ENCODE results near the gene NALCN.
"Not testable (repeated sequence)": the region's sequence is repeated elsewhere in the genome, so short reads cannot be mapped to it uniquely, and the experiment has no call there.

The NALCN gene

DNA sequence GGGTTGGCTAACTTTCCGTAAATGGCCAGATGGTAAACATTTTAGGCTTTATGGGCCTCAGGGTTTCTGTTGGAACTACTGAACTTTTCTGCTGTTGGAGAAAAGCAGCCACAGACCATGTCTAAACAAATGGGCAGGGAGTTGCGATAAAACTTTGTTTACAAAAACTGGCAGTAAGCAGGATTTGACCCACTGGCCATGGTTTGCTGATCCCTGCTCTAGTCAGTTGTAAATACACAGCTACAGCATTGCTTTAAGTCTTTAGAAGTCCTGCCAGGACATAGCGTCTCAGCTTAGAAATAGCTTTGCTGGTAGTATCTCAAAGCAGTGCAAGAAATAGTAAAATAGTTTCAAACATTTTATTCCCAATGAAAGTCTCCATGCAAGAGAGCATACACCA lies 88.4 kb downstream of the NALCN start:
- no peak for FAIRE-seq

- FAIRE-seq, result no peak
Observed at GRCh38 chr13:101326710-101327109, 89.6 kb downstream of the NALCN start.

- FAIRE-seq, result no peak
Observed at GRCh38 chr13:101325423-101325822, 90.9 kb downstream of the NALCN start.

DNA sequence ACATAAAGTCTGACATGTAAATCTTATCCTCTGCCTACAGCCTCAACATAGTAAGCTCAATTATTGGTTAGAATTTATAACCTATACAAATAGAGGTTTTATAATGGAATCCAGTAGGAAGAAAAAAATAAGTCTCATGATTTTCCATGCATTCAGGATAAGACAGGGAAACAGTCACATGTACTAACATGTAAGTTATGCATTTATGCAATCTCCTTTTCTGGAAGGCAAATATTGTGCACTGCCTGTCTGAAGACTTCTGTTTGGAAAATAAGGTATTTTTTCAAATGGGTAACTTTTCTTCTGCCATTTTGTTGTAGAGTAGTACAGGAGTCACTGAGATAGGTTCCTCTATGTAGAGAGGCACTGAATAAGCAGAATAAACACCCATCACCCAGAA lies 92.7 kb downstream of the NALCN start:
- no peak for FAIRE-seq

DNA sequence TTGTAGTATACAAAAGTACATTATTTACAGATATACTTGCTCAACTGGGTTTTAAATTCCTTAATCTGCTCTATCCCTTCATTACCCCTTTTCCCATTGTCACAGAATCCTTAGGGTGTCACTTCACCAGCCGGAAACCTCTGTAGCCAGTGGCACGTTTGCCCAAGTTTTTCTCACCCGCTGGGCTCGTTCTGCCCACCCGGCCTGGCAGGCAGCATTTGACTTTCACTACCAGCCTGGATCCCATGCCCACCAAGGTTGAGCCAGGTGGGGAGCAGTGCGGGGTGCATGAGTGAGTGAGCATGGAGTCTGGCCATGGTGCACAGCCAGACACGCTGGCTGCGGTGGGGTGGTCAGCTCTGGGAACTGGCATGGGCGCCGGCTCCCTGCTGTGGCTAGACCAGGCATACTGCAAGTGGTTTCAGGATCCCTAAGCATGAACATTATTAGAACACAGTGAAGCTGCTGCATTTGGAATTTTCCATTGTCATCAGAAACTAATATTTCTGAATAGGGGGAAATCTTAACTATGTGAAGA lies 98.3 kb downstream of the NALCN start:
- no peak for FAIRE-seq

DNA sequence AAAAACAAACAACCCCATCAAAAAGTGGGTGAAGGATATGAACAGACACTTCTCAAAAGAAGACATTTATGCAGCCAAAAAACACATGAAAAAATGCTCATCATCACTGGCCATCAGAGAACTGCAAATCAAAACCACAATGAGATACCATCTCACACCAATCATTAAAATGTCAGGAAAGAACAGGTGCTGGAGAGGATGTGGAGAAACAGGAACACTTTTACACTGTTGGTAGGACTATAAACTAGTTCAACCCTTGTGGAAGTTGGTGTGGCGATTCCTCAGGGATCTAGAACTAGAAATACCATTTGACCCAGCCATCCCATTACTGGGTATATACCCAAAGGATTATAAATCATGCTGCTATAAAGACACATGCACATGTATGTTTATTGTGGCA lies 102.8 kb downstream of the NALCN start:
- FAIRE-seq, result not testable (repeated sequence)

GRCh38 chr13:101309014-101309619 lies 107.2 kb downstream of the NALCN start:
- no peak for FAIRE-seq

DNA sequence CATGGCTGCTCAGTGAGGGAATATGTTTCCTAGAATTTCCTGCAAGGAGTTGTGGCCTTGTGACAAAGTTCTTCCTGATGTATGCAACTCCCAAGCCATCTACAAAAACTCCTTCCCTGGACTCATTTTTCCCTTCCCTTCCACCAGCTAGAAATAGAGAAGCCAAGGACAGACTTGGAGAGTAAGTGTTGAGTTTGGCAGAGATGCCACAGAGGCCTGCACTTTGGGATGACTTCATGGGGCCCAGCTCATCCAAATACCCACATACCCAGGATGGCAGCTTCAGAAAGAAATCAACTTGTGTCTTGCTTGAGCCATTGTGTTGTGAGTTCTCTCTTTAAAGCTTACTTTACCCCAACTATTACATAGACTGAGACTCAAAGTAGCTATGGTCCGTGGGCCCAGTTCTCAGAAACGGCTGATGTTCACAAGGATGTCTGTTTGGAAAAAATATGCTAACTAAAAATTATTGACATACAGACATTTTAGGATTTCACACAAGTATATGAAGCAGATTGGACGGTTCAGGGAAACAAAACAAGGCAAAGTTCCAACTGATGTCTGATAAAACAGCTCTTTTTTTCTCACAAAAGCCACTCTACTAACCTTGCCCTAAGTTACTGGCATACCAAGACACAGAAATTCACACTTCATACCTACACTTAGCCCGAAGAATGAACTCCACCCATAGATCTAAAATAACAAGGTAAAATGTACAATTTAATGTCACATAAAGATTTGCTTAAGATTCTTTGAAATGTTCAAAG lies 107.9 kb downstream of the NALCN start:
- FAIRE-seq, result no peak

DNA sequence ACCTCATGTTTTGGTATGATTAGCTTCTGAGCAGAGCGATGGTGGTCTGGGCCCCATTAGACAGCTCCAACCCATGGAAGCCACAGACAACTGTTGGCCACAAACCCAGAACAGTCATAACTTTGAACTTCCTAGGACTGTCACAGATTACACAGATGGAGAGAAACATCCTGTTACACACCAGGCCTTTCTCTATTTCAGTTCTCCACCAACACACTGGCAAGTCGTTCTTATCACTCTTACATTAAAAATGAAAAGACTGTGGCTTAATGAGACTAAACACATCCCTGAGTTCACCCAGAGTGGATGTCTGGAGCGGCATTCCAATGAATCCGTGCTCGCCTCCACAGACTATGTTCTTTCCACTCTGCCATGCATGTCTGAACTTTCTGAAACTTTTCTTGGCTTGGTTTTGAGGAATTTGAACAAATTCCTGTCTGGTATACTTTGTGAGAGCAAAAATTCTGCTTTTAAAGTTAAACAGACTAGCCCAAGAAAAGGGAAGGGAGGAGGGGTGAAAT lies 109.1 kb downstream of the NALCN start:
- FAIRE-seq, result no peak

- no peak for FAIRE-seq
Observed at GRCh38 chr13:101306773-101307172, 109.5 kb downstream of the NALCN start.

GRCh38 chr13:101305981-101306411 lies 110.3 kb downstream of the NALCN start:
- no peak for FAIRE-seq

- no peak for FAIRE-seq
Observed at GRCh38 chr13:101303521-101303920, 112.8 kb downstream of the NALCN start.

DNA sequence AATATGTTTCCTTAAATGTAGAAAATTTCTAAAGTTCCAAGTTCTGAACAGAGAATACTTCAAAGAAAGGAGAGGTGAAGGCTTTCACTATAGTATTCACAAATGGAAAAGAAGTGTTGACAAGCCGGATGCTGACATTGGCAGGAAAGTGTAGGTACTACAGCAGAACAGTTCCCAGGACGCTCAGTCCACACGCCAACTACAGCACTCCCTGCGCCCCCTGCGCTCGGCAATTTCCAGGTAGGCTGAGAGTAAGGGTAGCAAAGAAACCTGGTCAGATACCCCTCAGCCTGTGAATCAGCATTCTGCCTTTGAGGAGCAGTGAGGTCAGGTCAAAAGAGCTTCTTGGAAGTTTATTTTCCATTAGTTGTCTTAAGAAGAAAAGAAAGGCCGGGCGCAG lies 115.3 kb downstream of the NALCN start:
- FAIRE-seq, result no peak

GRCh38 chr13:101300531-101300930 lies 115.8 kb downstream of the NALCN start:
- no peak for FAIRE-seq

- no peak for FAIRE-seq
Observed at GRCh38 chr13:101298517-101298916, 117.8 kb downstream of the NALCN start.

- no peak for FAIRE-seq
Observed at GRCh38 chr13:101297794-101298193, 118.5 kb downstream of the NALCN start.

DNA sequence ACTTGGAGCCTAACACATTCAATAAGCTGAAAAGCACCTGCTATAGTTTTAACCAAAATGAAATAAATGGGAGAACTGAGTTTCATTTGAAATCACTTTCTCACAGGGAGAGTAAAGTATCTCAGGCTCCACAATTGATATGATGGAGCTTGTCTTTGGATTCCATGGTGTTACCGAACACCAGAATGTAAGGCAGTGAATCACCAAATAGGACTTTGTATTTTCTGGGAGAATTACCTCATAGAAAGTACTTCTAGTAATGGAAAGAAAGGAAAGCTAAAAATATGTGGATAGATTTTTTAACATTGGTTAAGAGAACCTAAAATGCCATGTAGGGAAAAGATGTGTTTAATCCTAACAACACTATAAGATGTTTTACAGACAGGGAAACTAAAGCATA lies 123.6 kb downstream of the NALCN start:
- FAIRE-seq, result no peak

DNA sequence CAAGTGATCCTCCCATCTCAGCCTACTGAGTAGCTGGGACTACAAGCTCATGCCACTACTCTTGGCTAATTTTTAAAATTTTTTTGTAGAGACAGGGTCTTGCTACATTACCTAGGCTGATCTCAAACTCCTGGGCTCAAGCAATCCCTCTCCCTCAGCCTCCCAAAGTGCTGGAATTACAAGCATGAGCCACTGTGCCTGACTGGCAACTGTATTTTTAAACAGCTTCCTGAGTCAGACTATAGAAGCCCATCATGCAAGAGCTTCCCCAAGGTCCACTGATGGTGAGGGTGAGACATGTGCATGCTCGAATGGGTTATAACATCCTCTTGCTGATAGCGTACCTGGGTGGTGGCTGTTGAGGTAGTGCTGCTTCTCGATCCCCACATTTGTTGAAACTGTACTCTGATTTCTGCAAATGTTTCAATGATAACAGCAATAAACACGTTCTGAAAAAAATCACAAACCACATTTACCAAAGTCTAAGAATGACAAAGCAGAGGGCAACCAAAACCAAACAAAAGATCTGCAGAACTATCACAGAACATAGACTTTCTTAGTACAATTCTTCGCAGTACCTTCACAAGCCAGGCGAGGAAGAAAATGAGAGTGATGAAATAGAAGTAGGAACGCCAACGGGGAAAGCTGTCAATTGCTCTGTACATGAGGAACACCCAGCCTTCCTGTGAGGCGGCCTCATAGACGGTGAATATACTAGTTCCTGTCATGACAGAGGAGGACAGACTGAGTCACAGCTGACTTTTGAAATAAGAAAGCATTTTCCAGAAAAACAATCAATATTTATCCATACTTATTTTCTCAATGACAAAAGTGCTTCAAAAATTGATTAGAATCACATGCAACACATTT lies 124.4 kb downstream of the NALCN start:
- no peak for FAIRE-seq

- FAIRE-seq, result no peak
Observed at GRCh38 chr13:101291206-101291605, 125.1 kb downstream of the NALCN start.

- FAIRE-seq, result no peak
Observed at GRCh38 chr13:101289764-101290163, 126.5 kb downstream of the NALCN start.

DNA sequence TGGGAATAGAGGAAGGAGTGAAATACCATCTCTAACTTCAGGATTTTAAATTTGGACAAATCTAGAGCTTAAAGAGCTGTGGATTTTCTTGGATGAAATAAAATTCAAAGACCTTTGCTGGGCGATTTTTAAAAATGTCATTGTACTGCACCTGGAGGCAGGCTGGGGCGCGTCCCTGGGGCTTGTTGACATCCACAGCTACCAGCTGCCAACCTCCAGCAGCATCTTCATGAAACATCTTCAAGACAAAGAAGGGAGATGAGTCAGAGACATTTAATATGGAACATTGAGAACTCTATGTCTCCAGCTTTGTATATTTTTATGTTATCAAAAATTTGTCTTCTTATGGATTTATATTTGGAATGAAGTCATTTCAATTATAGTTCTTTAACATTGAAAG lies 132.5 kb downstream of the NALCN start:
- FAIRE-seq, result no peak

DNA sequence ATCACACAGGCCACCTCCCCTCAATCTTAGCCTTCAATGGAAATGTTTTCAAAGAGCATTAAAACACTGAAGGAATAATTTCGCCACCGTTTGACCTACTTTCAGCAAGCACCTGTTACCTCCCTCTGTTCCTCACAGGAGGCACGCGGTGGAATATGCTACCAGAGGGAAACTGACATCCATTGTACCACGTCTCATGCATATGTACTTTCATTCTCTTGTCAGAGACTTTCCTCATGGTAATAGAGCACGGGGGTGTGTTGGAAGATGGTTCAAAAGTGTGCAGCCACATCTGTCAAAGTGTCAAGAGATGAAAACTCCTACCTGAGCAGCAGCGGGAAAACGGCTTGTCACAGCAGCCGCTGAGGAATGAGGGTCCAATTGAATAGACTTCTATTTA lies 143.4 kb downstream of the NALCN start:
- FAIRE-seq, result no peak

- no peak for FAIRE-seq
Observed at GRCh38 chr13:101271681-101272245, 144.5 kb downstream of the NALCN start.
